ENCODE results near the gene MUC22. TPM values are rescaled to one million over a fixed set of nuclear protein-coding genes. Genes with fewer than 3 reads are reported as not detected.

MUC22 gene
- total RNA-seq, 1 donor from 2014 or later: 0.05 TPM

GRCh38 chr6:30979141-30979540, 31.1 kb upstream of the MUC22 start:
- H3K27ac ChIP-seq (ENCODE audit: low read depth, low read length): no peak overlapping the region
- H3K4me2 ChIP-seq (ENCODE audit: low read length): no peak overlapping the region
- FAIRE-seq: no peak
- H3K36me3 Mint-ChIP-seq (ENCODE audit: low read depth, unreplicated experiment): no peaks in the 10 kb centered on the region
- H3K27me3 ChIP-seq (ENCODE audit: insufficient read depth, low read length): no peaks in the 10 kb centered on the region
- H3K27ac Mint-ChIP-seq (ENCODE audit: unreplicated experiment): no peak overlapping the region
- peaks cover 11% of the 10 kb centered on the region for H3K4me1 Mint-ChIP-seq (ENCODE audit: low read depth, unreplicated experiment)
- no peaks in the 10 kb centered on the region for H3K9me3 ChIP-seq (ENCODE audit: insufficient read depth, low read depth, low read length)
- peaks cover 3% of the 10 kb centered on the region for H3K9me3 Mint-ChIP-seq (ENCODE audit: unreplicated experiment)
- H3K36me3 ChIP-seq (ENCODE audit: insufficient read depth, low read length): no peaks in the 10 kb centered on the region
- H3K79me2 ChIP-seq (ENCODE audit: insufficient read depth, low read length): no peaks in the 10 kb centered on the region
- H4K20me1 ChIP-seq (ENCODE audit: insufficient read depth, low read length): no peaks in the 10 kb centered on the region
- no peak overlapping the region for H3K9ac ChIP-seq (ENCODE audit: low read length)
- no peak for TF ChIP-seq EZH2 (IDR thresholded peaks at IDR 0.05; ENCODE audit: insufficient read depth, low read length)
- TF ChIP-seq, protein P1, sequence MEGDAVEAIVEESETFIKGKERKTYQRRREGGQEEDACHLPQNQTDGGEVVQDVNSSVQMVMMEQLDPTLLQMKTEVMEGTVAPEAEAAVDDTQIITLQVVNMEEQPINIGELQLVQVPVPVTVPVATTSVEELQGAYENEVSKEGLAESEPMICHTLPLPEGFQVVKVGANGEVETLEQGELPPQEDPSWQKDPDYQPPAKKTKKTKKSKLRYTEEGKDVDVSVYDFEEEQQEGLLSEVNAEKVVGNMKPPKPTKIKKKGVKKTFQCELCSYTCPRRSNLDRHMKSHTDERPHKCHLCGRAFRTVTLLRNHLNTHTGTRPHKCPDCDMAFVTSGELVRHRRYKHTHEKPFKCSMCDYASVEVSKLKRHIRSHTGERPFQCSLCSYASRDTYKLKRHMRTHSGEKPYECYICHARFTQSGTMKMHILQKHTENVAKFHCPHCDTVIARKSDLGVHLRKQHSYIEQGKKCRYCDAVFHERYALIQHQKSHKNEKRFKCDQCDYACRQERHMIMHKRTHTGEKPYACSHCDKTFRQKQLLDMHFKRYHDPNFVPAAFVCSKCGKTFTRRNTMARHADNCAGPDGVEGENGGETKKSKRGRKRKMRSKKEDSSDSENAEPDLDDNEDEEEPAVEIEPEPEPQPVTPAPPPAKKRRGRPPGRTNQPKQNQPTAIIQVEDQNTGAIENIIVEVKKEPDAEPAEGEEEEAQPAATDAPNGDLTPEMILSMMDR (IDR thresholded peaks at IDR 0.05; ENCODE audit: insufficient read depth, low read depth, low read length): no peak
- DNase-seq (ENCODE audit: low read depth): no peak
- H3K4me3 Mint-ChIP-seq (ENCODE audit: unreplicated experiment): no peak overlapping the region
- H2AFZ ChIP-seq (ENCODE audit: low read depth, low read length): no peak overlapping the region
- peaks cover 5% of the 10 kb centered on the region for H3K4me1 ChIP-seq (ENCODE audit: insufficient read depth, low read length)
- no peak overlapping the region for H3K4me3 ChIP-seq (ENCODE audit: insufficient read depth, low read depth, low read length)
- H3K27me3 Mint-ChIP-seq (ENCODE audit: low read depth, unreplicated experiment): peaks cover 13% of the 10 kb centered on the region

- Histone ChIP-seq H3K4me2 (ENCODE audit: low read length) (no peak overlapping the region), H3K4me1 (ENCODE audit: insufficient read depth, low read length) (peaks cover 5% of the 10 kb centered on the region), H3K9me3 (ENCODE audit: insufficient read depth, low read depth, low read length) (no peaks in the 10 kb centered on the region), H3K79me2 (ENCODE audit: insufficient read depth, low read length) (no peaks in the 10 kb centered on the region), H3K4me3 (ENCODE audit: insufficient read depth, low read depth, low read length) (no peak overlapping the region), H4K20me1 (ENCODE audit: insufficient read depth, low read length) (no peaks in the 10 kb centered on the region), H3K9ac (ENCODE audit: low read length) (no peak overlapping the region), H2AFZ (ENCODE audit: low read depth, low read length) (no peak overlapping the region), H3K27me3 (ENCODE audit: insufficient read depth, low read length) (no peaks in the 10 kb centered on the region), H3K36me3 (ENCODE audit: insufficient read depth, low read length) (no peaks in the 10 kb centered on the region), H3K27ac (ENCODE audit: low read depth, low read length) (no peak overlapping the region)
- FAIRE-seq (no peak), DNase-seq (ENCODE audit: low read depth) (no peak)
- Mint-ChIP-seq H3K4me3 (ENCODE audit: unreplicated experiment) (no peak overlapping the region), H3K9me3 (ENCODE audit: unreplicated experiment) (peaks cover 3% of the 10 kb centered on the region), H3K4me1 (ENCODE audit: low read depth, unreplicated experiment) (peaks cover 11% of the 10 kb centered on the region), H3K36me3 (ENCODE audit: low read depth, unreplicated experiment) (no peaks in the 10 kb centered on the region), H3K27ac (ENCODE audit: unreplicated experiment) (no peak overlapping the region), H3K27me3 (ENCODE audit: low read depth, unreplicated experiment) (peaks cover 13% of the 10 kb centered on the region)
- TF ChIP-seq EZH2 (IDR thresholded peaks at IDR 0.05; ENCODE audit: insufficient read depth, low read length): no peak
- TF ChIP-seq, protein P1 (IDR thresholded peaks at IDR 0.05; ENCODE audit: insufficient read depth, low read depth, low read length): no peak
These were observed 30.6 kb upstream of the MUC22 start for GRCh38 chr6:30979690-30980089.

GRCh38 chr6:30981942-30982772, 28.1 kb upstream of the MUC22 start:
- H3K36me3 Mint-ChIP-seq (ENCODE audit: low read depth, unreplicated experiment): no peaks in the 10 kb centered on the region
- DNase-seq (ENCODE audit: low read depth): peak; percentile 84
- Histone ChIP-seq H3K36me3 (ENCODE audit: insufficient read depth, low read length) (no peaks in the 10 kb centered on the region), H3K4me1 (ENCODE audit: insufficient read depth, low read length) (peaks cover 5% of the 10 kb centered on the region), H3K4me2 (ENCODE audit: low read length) (peak overlapping the region; percentile 82), H4K20me1 (ENCODE audit: insufficient read depth, low read length) (no peaks in the 10 kb centered on the region), H3K9me3 (ENCODE audit: insufficient read depth, low read depth, low read length) (no peaks in the 10 kb centered on the region), H2AFZ (ENCODE audit: low read depth, low read length) (peak overlapping the region; percentile 58), H3K27me3 (ENCODE audit: insufficient read depth, low read length) (no peaks in the 10 kb centered on the region), H3K79me2 (ENCODE audit: insufficient read depth, low read length) (no peaks in the 10 kb centered on the region), H3K9ac (ENCODE audit: low read length) (no peak overlapping the region), H3K4me3 (ENCODE audit: insufficient read depth, low read depth, low read length) (peak overlapping the region; percentile 37), H3K27ac (ENCODE audit: low read depth, low read length) (no peak overlapping the region)
- peak overlapping the region; percentile 76 for H3K4me3 Mint-ChIP-seq (ENCODE audit: unreplicated experiment)
- H3K9me3 Mint-ChIP-seq (ENCODE audit: unreplicated experiment): peaks cover 3% of the 10 kb centered on the region
- peaks cover 17% of the 10 kb centered on the region for H3K27me3 Mint-ChIP-seq (ENCODE audit: low read depth, unreplicated experiment)
- TF ChIP-seq, protein P1 (IDR thresholded peaks at IDR 0.05; ENCODE audit: insufficient read depth, low read depth, low read length): peak; percentile 22
- TF ChIP-seq EZH2 (IDR thresholded peaks at IDR 0.05; ENCODE audit: insufficient read depth, low read length): no peak
- FAIRE-seq: peak; percentile 13
- no peak overlapping the region for H3K27ac Mint-ChIP-seq (ENCODE audit: unreplicated experiment)
- H3K4me1 Mint-ChIP-seq (ENCODE audit: low read depth, unreplicated experiment): peaks cover 13% of the 10 kb centered on the region
